GM18508 (cell line): ENCODE data around the gene TPBG.
"Not testable (repeated sequence)": the region's sequence is repeated elsewhere in the genome, so short reads cannot be mapped to it uniquely, and the experiment has no call there.

Experiments used
- ATAC-seq: cut with Tn5 transposase; IDR thresholded peaks from one replicate; pipeline ENCODE4 v1.9.1; 2021; ENCODE audit warnings: moderate number of reproducible peaks; ENCODE audit not compliant: insufficient read depth, unreplicated experiment

TPBG gene

GRCh38 chr6:82372656-82373055 is 9.0 kb downstream of the TPBG start:
- ATAC-seq, result no peak

- ATAC-seq, result no peak
These were observed 10.9 kb downstream of the TPBG start for GRCh38 chr6:82374516-82374915.

GRCh38 chr6:82376636-82377035 is 13.0 kb downstream of the TPBG start:
- no peak for ATAC-seq

GRCh38 chr6:82380566-82381185 is 17.1 kb downstream of the TPBG start:
- no peak for ATAC-seq

- ATAC-seq, result no peak
These were observed 17.7 kb downstream of the TPBG start for GRCh38 chr6:82381278-82381677.

DNA sequence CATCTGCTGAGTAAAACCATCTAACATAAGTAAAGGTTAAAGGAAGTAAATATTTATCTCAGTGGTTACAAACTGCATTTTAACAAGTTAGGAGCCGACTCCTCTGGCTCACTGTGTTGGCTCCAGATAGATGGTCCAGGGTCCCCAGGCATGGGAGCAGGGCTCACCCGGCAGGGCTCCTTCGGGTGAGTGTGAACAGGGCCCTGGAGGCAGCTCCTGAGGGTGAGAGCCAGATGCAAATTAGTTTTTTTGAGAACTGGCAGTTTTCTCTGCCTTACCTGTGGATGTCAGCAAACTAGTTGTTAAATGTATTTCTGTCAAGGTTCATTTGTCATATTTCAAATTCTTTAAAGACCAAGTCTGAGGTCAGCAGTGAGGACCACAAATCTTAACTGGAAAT is 21.5 kb downstream of the TPBG start:
- ATAC-seq, result no peak

GRCh38 chr6:82385546-82385945 is 21.9 kb downstream of the TPBG start:
- no peak for ATAC-seq

DNA sequence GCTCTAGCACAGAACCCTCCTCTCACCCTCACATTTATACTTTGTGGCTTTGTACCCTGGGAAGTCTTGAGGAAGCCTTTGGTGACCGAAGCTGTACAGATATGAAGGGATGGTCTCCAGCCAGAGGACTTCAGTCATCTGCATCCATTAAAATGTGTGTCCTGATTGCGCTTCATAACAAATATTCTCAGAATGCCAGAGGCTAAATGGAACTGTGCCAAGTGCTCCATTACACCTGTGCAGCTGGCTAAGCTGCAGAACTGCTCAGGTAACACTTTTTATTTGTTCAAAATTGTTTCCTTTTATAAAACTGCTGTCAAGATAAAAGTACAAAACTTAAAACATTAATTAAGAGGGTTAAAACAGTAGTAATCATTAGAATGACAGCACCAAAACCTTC is 22.3 kb downstream of the TPBG start:
- no peak for ATAC-seq

DNA sequence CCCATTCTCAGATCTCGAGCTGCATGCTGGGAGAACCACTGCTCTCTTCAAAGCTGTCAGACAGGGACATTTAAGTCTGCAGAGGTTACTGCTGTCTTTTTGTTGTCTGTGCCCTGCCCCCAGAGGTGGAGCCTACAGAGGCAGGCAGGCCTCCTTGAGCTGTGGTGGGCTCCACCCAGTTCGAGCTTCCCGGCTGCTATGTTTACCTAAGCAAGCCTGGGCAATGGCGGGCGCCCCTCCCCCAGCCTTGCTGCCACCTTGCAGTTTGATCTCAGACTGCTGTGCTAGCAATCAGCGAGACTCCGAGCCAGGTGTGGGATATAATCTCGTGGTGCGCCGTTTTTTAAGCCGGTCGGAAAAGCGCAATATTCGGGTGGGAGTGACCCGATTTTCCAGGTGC is 31.2 kb downstream of the TPBG start:
- ATAC-seq, result not testable (repeated sequence)

- no peak for ATAC-seq
These were observed 33.5 kb downstream of the TPBG start for GRCh38 chr6:82396964-82397751.

GRCh38 chr6:82397962-82398692 is 34.5 kb downstream of the TPBG start:
- no peak for ATAC-seq

GRCh38 chr6:82408952-82409431 is 45.4 kb downstream of the TPBG start:
- no peak for ATAC-seq

- no peak for ATAC-seq
These were observed 46.6 kb downstream of the TPBG start for GRCh38 chr6:82410151-82410648.

GRCh38 chr6:82413868-82414267 is 50.3 kb downstream of the TPBG start:
- ATAC-seq, result no peak

DNA sequence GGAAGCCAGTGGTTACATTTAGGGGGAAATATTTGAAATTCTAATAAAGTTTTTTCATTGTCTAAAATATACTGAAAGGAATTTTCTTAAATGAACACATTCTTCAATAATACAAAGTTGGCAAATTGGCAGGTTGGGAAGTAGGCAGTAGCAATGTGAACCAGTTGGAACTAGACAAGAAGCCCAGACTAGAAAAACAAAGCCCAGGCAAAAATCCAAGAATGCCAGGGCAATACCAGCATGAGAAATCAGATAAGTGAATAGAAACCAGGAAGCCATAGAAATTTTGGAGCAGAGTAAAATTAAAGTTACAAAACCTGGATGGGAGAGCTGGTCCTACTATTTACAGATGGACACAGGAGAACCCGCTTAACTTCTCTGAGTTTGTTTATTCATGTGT is 52.2 kb downstream of the TPBG start:
- no peak for ATAC-seq

GRCh38 chr6:82416346-82416745 is 52.7 kb downstream of the TPBG start:
- no peak for ATAC-seq
